GM15510 (cell line): ENCODE measurements around the gene TELO2.

Experiments
- POLR2A ChIP-seq: IDR thresholded peaks from 3 replicates; pipeline ENCODE4 v1.6.1; 2011; ENCODE audit warnings: borderline replicate concordance; ENCODE audit not compliant: insufficient read length; ENCODE audit errors: extremely low read depth

Gene TELO2

GRCh38 chr16:1468426-1468810 is 24.7 kb upstream of the TELO2 start:
- no peak for TF ChIP-seq POLR2A

GRCh38 chr16:1469693-1470201 is 23.4 kb upstream of the TELO2 start:
- TF ChIP-seq POLR2A, result no peak

GRCh38 chr16:1470481-1471251 is 22.5 kb upstream of the TELO2 start:
- TF ChIP-seq POLR2A, result no peak

GRCh38 chr16:1471569-1472194 is 21.5 kb upstream of the TELO2 start:
- TF ChIP-seq POLR2A, result no peak

- TF ChIP-seq POLR2A, result no peak
These were observed 20.2 kb upstream of the TELO2 start for GRCh38 chr16:1472974-1473373.

GRCh38 chr16:1474082-1474795 is 18.9 kb upstream of the TELO2 start:
- no peak for TF ChIP-seq POLR2A

- TF ChIP-seq POLR2A, result peak; percentile 98
These were observed 18.2 kb upstream of the TELO2 start, which contains the start of gene CLCN7 for GRCh38 chr16:1474796-1475551. TSS of gene CLCN7 (minus strand) at chr16:1475028. CDS start at chr16:1474974, 54 bp downstream.

GRCh38 chr16:1475552-1476114 is 17.5 kb upstream of the TELO2 start:
- TF ChIP-seq POLR2A, result no peak

GRCh38 chr16:1477033-1477432 is 16.1 kb upstream of the TELO2 start:
- no peak for TF ChIP-seq POLR2A

- TF ChIP-seq POLR2A, result no peak
These were observed 11.0 kb upstream of the TELO2 start for GRCh38 chr16:1481906-1482835.

GRCh38 chr16:1485847-1486496 is 7.2 kb upstream of the TELO2 start:
- no peak for TF ChIP-seq POLR2A

GRCh38 chr16:1486551-1487390 is 6.4 kb upstream of the TELO2 start:
- TF ChIP-seq POLR2A, result no peak
